ENCODE measurements around the gene HDAC9. TPM values are rescaled to one million over a fixed set of nuclear protein-coding genes. Genes with fewer than 3 reads are reported as not detected.

HDAC9 gene
- total RNA-seq, 2 donors from 2014 or later: 1.5 to 4.0 TPM

GRCh38 chr7:18777314-18777713 lies 281.8 kb downstream of the HDAC9 start:
- Histone ChIP-seq H3K9me3 (ENCODE audit: control insufficient read depth, low read length) (no peaks in the 10 kb centered on the region), H3K27me3 (ENCODE audit: control insufficient read depth, insufficient read depth, low read length, poor library complexity, severe bottlenecking) (peaks cover 38% of the 10 kb centered on the region), H3K9ac (ENCODE audit: extremely low read depth, low read length, poor library complexity, severe bottlenecking) (no peak overlapping the region), H3K27ac (ENCODE audit: low read depth, low read length) (no peak overlapping the region), H3K36me3 (ENCODE audit: control insufficient read depth, insufficient read depth, low read length) (no peaks in the 10 kb centered on the region), H3K4me3 (ENCODE audit: low read length) (no peak overlapping the region), H3K4me1 (ENCODE audit: control insufficient read depth, insufficient read depth, low read length) (peaks cover 6% of the 10 kb centered on the region)
- no peak for DNase-seq
- H3K4me3 Mint-ChIP-seq: no peak overlapping the region
- H3K4me1 Mint-ChIP-seq: peaks cover 32% of the 10 kb centered on the region
- TF ChIP-seq CTCF (conservative IDR thresholded peaks at IDR 0.05): no peak
- no peak overlapping the region for H3K27ac Mint-ChIP-seq
- WGBS, 2 experiments (ENCODE audit: insufficient coverage in 1 of 2, insufficient read length in 1 of 2): 86 to 100% methylated on average over 1 to 2 of the region's 2 CpGs
- H3K9me3 Mint-ChIP-seq: no peaks in the 10 kb centered on the region
- H3K27me3 Mint-ChIP-seq (ENCODE audit: insufficient read depth): peaks cover 5% of the 10 kb centered on the region
- H3K36me3 Mint-ChIP-seq (ENCODE audit: low read depth): no peaks in the 10 kb centered on the region

GRCh38 chr7:18778594-18778993 lies 283.0 kb downstream of the HDAC9 start:
- no peak overlapping the region for H3K27ac Mint-ChIP-seq
- Histone ChIP-seq H3K9me3 (ENCODE audit: control insufficient read depth, low read length) (no peaks in the 10 kb centered on the region), H3K4me1 (ENCODE audit: control insufficient read depth, insufficient read depth, low read length) (no peaks in the 10 kb centered on the region), H3K27me3 (ENCODE audit: control insufficient read depth, insufficient read depth, low read length, poor library complexity, severe bottlenecking) (peaks cover 51% of the 10 kb centered on the region), H3K4me3 (ENCODE audit: low read length) (no peak overlapping the region), H3K27ac (ENCODE audit: low read depth, low read length) (no peak overlapping the region), H3K36me3 (ENCODE audit: control insufficient read depth, insufficient read depth, low read length) (no peaks in the 10 kb centered on the region), H3K9ac (ENCODE audit: extremely low read depth, low read length, poor library complexity, severe bottlenecking) (no peak overlapping the region)
- no peak for TF ChIP-seq CTCF (conservative IDR thresholded peaks at IDR 0.05)
- no peak overlapping the region for H3K4me3 Mint-ChIP-seq
- H3K36me3 Mint-ChIP-seq (ENCODE audit: low read depth): no peaks in the 10 kb centered on the region
- no peak for DNase-seq
- H3K27me3 Mint-ChIP-seq (ENCODE audit: insufficient read depth): peaks cover 11% of the 10 kb centered on the region
- peaks cover 28% of the 10 kb centered on the region for H3K4me1 Mint-ChIP-seq
- WGBS, 2 experiments (ENCODE audit: insufficient coverage in 1 of 2, insufficient read length in 1 of 2): 60% methylated on average over 3 of the region's 3 CpGs; no CpG with 5 or more reads in 1 of the 2 experiments
- H3K9me3 Mint-ChIP-seq: no peaks in the 10 kb centered on the region

GRCh38 chr7:18780266-18780665 lies 284.7 kb downstream of the HDAC9 start:
- H3K9me3 ChIP-seq (ENCODE audit: control insufficient read depth, low read length): no peaks in the 10 kb centered on the region
- H3K36me3 ChIP-seq (ENCODE audit: control insufficient read depth, insufficient read depth, low read length): no peaks in the 10 kb centered on the region
- TF ChIP-seq CTCF (conservative IDR thresholded peaks at IDR 0.05): no peak
- H3K36me3 Mint-ChIP-seq (ENCODE audit: low read depth): no peaks in the 10 kb centered on the region
- no peaks in the 10 kb centered on the region for H3K4me1 ChIP-seq (ENCODE audit: control insufficient read depth, insufficient read depth, low read length)
- H3K27me3 ChIP-seq (ENCODE audit: control insufficient read depth, insufficient read depth, low read length, poor library complexity, severe bottlenecking): peaks cover 58% of the 10 kb centered on the region
- peaks cover 28% of the 10 kb centered on the region for H3K4me1 Mint-ChIP-seq
- no peak for DNase-seq
- H3K27me3 Mint-ChIP-seq (ENCODE audit: insufficient read depth): peaks cover 11% of the 10 kb centered on the region
- no peak overlapping the region for H3K27ac Mint-ChIP-seq
- H3K4me3 ChIP-seq (ENCODE audit: low read length): no peak overlapping the region
- no peak overlapping the region for H3K27ac ChIP-seq (ENCODE audit: low read depth, low read length)
- H3K9me3 Mint-ChIP-seq: no peaks in the 10 kb centered on the region
- H3K9ac ChIP-seq (ENCODE audit: extremely low read depth, low read length, poor library complexity, severe bottlenecking): no peak overlapping the region
- H3K4me3 Mint-ChIP-seq: no peak overlapping the region
